GM12878 (cell line): ENCODE results near the gene GBA3.

Experiments used
- FOXM1 ChIP-seq: IDR thresholded peaks from 2 replicates; pipeline ENCODE4 v1.6.1; 2012; ENCODE audit warnings: low read depth, mild to moderate bottlenecking, inconsistent platforms, low read length, moderate library complexity
- SP1 ChIP-seq: IDR thresholded peaks from one replicate; pipeline ENCODE4 v1.6.1; 2011; ENCODE audit warnings: low read depth, low read length
- TCF7 ChIP-seq: IDR thresholded peaks from 2 replicates; pipeline ENCODE4 v1.6.1; 2014; ENCODE audit warnings: antibody characterized with exemption, borderline replicate concordance
- TF ChIP-seq, protein P1 (sequence below): IDR thresholded peaks from 2 replicates; pipeline ENCODE4 v1.6.1; 2012; ENCODE audit warnings: low read depth, low read length, improper control_type of control experiment

DNA sequence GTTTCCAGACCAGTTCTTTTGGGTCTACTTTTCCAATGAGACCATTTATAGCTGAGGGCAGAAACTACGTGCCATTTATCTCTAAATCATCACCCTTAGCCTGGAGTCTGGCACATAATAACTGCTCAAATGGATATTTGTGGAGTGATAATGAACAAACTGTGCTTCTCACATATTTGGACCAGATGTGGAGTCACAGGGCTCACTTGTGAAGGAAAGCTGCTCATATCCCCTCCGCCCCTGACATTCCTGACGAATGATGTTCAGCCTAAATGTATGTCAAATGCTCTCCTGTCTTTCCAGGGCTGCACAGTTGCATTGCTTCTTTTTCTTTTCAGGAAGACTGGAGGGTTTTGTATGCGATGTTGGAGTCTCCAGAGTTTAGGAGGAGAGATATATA is 110.1 kb downstream of the GBA3 start:
- no peak for TF ChIP-seq TCF7
- TF ChIP-seq, protein P1, sequence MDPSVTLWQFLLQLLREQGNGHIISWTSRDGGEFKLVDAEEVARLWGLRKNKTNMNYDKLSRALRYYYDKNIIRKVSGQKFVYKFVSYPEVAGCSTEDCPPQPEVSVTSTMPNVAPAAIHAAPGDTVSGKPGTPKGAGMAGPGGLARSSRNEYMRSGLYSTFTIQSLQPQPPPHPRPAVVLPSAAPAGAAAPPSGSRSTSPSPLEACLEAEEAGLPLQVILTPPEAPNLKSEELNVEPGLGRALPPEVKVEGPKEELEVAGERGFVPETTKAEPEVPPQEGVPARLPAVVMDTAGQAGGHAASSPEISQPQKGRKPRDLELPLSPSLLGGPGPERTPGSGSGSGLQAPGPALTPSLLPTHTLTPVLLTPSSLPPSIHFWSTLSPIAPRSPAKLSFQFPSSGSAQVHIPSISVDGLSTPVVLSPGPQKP, result no peak
- TF ChIP-seq SP1, result no peak
- TF ChIP-seq FOXM1, result no peak
